AG04450 (cell line): ENCODE measurements around the gene MCM9. TPM values are rescaled to one million over a fixed set of nuclear protein-coding genes. Genes with fewer than 3 reads are reported as not detected.

Experiments
- CTCF ChIA-PET: fragments of 300-600, 350-600 bp; formaldehyde crosslinking; extraction: SDS; loops from one replicate; lab custom pipeline; 2022; ENCODE audit warnings: antibody characterized with exemption, inconsistent platforms; lab: Charles Lee
- POLR2A ChIA-PET: fragments of 350-600 bp; formaldehyde crosslinking; extraction: SDS; loops from one replicate; lab custom pipeline; 2021; ENCODE audit warnings: antibody characterized with exemption, inconsistent platforms; lab: Yijun Ruan, JAX
- DNase-seq: peaks from one replicate; pipeline ENCODE4 v3.0.0-alpha.2; 2011; ENCODE audit warnings: low read depth, low spot score
- H3K27ac ChIP-seq: one replicate; pipeline ENCODE4 v1.5.1; 2012; ENCODE audit warnings: low read depth, low read length, control low read depth
- H3K27me3 ChIP-seq: one replicate; pipeline ENCODE4 v1.6.0; 2012; ENCODE audit warnings: low read length; ENCODE audit not compliant: control insufficient read depth, insufficient read depth
- H3K4me3 ChIP-seq: 2 replicates; pipeline ENCODE4 v1.5.1; 2011; ENCODE audit warnings: mild to moderate bottlenecking, low read depth, low read length, control low read depth
- H3K9me3 ChIP-seq: 2 replicates; pipeline ENCODE4 v1.5.1; 2012; ENCODE audit warnings: low read length; ENCODE audit not compliant: control insufficient read depth, insufficient read depth
- polyA plus RNA-seq: library from polyadenylated mRNA; depleted of rRNA; stranded (reverse); fragments of >200 nt; gene quantifications from 2 replicates; pipeline ENCODE4 v1.2.3, GENCODE V29; 2011
- TF ChIP-seq, protein P1 (sequence below): IDR thresholded peaks from 2 replicates; pipeline ENCODE4 v1.5.1; 2011; ENCODE audit warnings: low read depth, low read length, control low read depth, inconsistent platforms

The MCM9 gene
- polyA plus RNA-seq, 1 experiment = 2.2 TPM

DNA sequence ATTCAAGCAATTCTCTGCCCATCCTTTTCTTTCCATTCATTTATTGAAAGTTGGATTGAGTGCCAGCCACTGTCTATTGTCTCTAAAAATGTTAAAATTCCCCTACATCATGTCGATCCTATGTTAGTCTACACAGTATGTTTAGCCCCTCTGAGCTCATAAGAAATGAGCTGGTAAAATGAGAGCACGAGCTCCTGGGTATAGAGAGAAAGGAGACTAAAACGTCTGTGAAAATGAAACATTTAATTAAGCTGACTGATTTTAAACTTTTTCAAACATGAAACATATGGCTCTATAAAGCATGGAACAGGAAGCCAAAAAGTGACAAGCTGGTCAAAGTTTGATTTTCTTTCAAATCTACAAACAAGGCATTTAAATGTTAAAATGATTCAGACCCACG lies 145.0 kb downstream of the MCM9 start:
- TF ChIP-seq, protein P1, sequence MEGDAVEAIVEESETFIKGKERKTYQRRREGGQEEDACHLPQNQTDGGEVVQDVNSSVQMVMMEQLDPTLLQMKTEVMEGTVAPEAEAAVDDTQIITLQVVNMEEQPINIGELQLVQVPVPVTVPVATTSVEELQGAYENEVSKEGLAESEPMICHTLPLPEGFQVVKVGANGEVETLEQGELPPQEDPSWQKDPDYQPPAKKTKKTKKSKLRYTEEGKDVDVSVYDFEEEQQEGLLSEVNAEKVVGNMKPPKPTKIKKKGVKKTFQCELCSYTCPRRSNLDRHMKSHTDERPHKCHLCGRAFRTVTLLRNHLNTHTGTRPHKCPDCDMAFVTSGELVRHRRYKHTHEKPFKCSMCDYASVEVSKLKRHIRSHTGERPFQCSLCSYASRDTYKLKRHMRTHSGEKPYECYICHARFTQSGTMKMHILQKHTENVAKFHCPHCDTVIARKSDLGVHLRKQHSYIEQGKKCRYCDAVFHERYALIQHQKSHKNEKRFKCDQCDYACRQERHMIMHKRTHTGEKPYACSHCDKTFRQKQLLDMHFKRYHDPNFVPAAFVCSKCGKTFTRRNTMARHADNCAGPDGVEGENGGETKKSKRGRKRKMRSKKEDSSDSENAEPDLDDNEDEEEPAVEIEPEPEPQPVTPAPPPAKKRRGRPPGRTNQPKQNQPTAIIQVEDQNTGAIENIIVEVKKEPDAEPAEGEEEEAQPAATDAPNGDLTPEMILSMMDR = no peak
- POLR2A ChIA-PET = no interaction called here
- DNase-seq = no peak
- Histone ChIP-seq H3K27me3 (no peaks in the 10 kb centered on the region), H3K9me3 (no peaks in the 10 kb centered on the region), H3K4me3 (no peak overlapping the region), H3K27ac (no peak overlapping the region)
- CTCF ChIA-PET = interaction anchor here (6.9 kb wide), 1 partner anchor 12 kb away, joined by 49 read pairs; no protein-coding TSS in a partner anchor

DNA sequence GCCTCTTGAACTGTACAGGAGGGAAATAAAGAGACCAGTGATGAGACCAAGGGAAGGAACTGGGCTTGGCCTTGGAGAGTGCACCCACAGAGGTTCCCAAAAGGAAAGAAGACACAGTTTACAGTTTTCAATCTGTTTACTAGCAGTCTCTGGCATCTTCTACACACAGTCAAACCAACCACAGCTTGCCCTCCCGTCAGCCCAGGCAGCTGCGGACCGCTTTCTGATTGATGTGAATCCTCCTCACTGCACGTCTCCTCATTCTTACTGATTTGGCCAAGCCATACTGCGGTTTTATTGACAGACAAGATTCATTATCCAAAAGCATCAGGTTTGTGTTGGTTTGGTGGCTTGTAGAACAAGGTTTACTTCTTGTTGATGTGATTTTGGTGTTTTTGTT lies 145.5 kb downstream of the MCM9 start:
- Histone ChIP-seq H3K9me3 (no peaks in the 10 kb centered on the region), H3K4me3 (no peak overlapping the region), H3K27me3 (no peaks in the 10 kb centered on the region), H3K27ac (no peak overlapping the region)
- POLR2A ChIA-PET = no interaction called here
- TF ChIP-seq, protein P1 = no peak
- no peak for DNase-seq
- CTCF ChIA-PET = interaction anchor here (0.9 to 6.9 kb wide), 2 partner anchors 12 to 209 kb away, joined by 3 to 49 read pairs; no protein-coding TSS in a partner anchor

DNA sequence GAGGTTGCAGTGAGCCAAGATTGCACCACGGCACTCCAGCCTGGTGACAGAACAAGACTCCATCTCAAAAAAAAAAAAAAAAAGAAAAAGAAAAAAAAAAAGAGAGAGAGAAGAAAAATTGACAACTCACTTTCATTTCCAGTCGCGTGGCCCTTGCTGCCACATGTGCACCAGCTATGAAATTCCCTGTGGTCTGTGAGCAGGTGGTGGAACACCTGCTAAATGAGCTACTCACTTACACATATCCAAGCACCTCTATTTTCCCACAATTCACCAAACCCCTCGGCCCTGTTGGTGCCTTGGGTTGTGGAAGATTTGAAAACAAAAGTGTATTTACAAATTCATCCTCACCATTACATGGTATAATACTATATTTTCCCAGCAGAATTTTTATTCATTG lies 146.3 kb downstream of the MCM9 start:
- TF ChIP-seq, protein P1 = no peak
- no peak overlapping the region for H3K27ac ChIP-seq
- H3K4me3 ChIP-seq = no peak overlapping the region
- ChIA-PET POLR2A (no interaction called here), CTCF (interaction anchor here (0.7 to 6.9 kb wide), 3 partner anchors 13 to 208 kb away, joined by 3 to 49 read pairs (median 4); no protein-coding TSS in a partner anchor)
- no peaks in the 10 kb centered on the region for H3K27me3 ChIP-seq
- DNase-seq = no peak
- no peaks in the 10 kb centered on the region for H3K9me3 ChIP-seq

DNA sequence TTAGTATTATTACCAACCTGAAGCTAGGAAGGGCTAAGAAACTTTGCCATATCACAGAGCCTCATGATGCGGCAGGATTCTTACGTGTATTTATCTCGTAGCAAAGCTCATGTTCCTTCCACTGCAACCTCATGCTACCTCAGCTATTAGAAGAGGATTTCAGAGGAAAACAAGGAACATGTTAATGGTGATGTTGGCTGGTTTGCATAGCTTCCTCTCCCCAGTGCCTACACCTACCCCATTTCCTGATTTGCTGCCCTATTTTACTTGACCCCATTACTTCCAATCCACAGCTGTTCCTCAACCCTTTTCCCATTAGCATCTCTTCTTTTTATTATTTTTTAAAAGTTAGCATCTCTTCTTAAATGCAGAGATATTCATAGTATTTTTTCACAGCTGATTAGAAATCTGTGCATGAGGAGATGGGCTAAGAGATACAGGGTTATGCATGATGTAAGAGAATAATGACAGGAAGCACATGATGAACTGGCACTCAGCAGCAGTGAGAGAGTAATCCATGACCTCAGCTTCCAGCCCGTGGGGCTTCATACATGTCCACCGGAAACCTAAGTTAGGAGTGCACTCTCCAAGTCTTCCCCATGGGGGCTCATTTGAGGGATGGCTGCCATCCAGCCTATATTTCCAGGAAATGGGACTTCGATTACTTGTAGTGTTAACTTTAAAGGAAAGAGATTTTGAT lies 147.1 kb downstream of the MCM9 start:
- no peaks in the 10 kb centered on the region for H3K9me3 ChIP-seq
- TF ChIP-seq, protein P1 = no peak
- H3K4me3 ChIP-seq = no peak overlapping the region
- no peak for DNase-seq
- POLR2A ChIA-PET = no interaction called here
- no peaks in the 10 kb centered on the region for H3K27me3 ChIP-seq
- CTCF ChIA-PET = interaction anchor here (1.0 to 6.9 kb wide), 4 partner anchors 9 to 505 kb away, joined by 3 to 49 read pairs (median 8); no protein-coding TSS in a partner anchor
- no peak overlapping the region for H3K27ac ChIP-seq
